Mucosa of descending colon (tissue), 3 donors: ENCODE data around the gene OSBPL7. TPM values are rescaled to one million over a fixed set of nuclear protein-coding genes. Genes with fewer than 3 reads are reported as not detected.

Experiments
- ATAC-seq: fragments of 200-7000 bp; cut with Tn5 transposase; one replicate; pipeline ENCODE4 v1.9.1; 2020; ENCODE audit warnings: mild to moderate bottlenecking, moderate library complexity
- DNase-seq, 3 donors: peaks; one replicate each; pipeline ENCODE4 v3.0.0-alpha.2; 2020
- H3K36me3 ChIP-seq: fragments of 200-600 bp; one replicate; pipeline ENCODE4 v1.8.0; 2021; ENCODE audit warnings: low read depth, mild to moderate bottlenecking
- H3K4me1 ChIP-seq: fragments of 200-600 bp; one replicate; pipeline ENCODE4 v1.8.0; 2021; ENCODE audit warnings: low read depth, mild to moderate bottlenecking
- H3K4me3 ChIP-seq: fragments of 200-600 bp; one replicate; pipeline ENCODE4 v1.8.0; 2021; ENCODE audit warnings: mild to moderate bottlenecking
- H3K9me3 ChIP-seq: fragments of 200-600 bp; one replicate; pipeline ENCODE4 v1.8.0; 2021; ENCODE audit warnings: mild to moderate bottlenecking
- intact Hi-C, 2 donors: fragments of 100-400 bp; cut with DNase I in 1 of 2; cut with micrococcal nuclease in 1 of 2; formaldehyde crosslinking; loops; one replicate each; pipeline versions ENCODE4 v1.11.0 to v1.11.1; 2022; cut with DNase I, micrococcal nuclease
- total RNA-seq, 3 donors: library from RNA; stranded (reverse); fragmentation: NEBNext Ultra II Directional in 2 of 3; extraction: Animal tissue kit (Norgen Biotek cat#: 25700) in 2 of 3; gene quantifications; one replicate each; pipeline versions ENCODE4 v1.2.1 to v1.2.4, GENCODE V29; 2021 to 2023
- TF ChIP-seq, protein P1 (sequence below): fragments of 200-600 bp; IDR thresholded peaks from one replicate; pipeline ENCODE4 v1.8.0; 2022; ENCODE audit warnings: antibody characterized with exemption, mild to moderate bottlenecking
- donor health status: DM: no; HTN: no; CAD: no; lungs with moderate emphysema.
- donor health status: DM: no; HTN: no; CAD: no.
- donor health status: DM: no; HTN: yes; CAD: no.

OSBPL7 gene
- total RNA-seq, 3 donors from 2014 or later, result 38.2 to 85.5 (median 71.1) TPM

DNA sequence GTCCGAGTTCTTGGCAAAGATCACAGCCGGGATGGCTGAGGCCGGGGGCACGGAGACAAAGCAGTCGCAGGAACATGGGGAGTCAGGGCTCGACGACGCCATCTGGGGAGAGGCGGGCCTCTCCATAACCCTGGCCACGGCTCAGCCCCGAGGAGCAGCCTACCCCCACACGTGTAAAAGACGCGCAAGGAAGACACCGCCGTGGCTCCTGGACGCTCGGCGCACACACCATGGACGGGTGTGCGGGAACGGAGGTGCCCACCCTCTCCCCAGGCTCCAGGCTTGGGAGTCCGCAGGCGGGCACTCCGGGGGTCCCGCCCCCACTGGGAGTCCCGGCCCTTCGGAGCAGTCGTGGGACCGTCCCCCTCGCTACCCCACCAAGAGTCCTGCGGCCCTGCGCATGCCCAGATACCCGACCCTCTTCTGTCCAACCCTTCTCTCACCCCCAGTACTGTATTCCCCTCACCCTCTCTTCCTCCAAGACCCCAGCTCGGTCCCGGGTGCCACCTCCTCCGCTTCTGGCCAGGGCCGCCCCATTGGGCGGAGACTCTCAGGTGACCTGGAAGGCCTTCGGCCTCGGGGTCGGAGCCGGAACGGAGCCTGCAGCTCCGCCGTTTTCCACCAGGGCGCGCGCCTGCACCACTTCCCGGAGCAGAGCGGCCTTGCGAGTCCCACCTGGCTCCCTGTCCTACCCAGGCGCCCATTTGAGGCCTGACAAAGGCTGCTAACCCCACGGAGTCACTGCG, 19.3 kb upstream of the OSBPL7 start, which contains the start of gene SCRN2:
TSS of gene SCRN2 (minus strand) at position 532 of the 746 bp plus-strand sequence. CDS start at position 102, 430 bp downstream.
- DNase-seq, result peak; percentile 94 to 98 (median 97)
- peak; percentile 95 for ATAC-seq
- intact Hi-C loops, result loop anchor here (2.0 to 10.0 kb wide), 3 partner anchors 50 to 124 kb away; no protein-coding TSS in a partner anchor
- H3K4me3 ChIP-seq, result peak within 1 kb of the TSS; percentile 70
- peaks cover 27% of the 10 kb centered on the region for H3K4me1 ChIP-seq
- TF ChIP-seq, protein P1, sequence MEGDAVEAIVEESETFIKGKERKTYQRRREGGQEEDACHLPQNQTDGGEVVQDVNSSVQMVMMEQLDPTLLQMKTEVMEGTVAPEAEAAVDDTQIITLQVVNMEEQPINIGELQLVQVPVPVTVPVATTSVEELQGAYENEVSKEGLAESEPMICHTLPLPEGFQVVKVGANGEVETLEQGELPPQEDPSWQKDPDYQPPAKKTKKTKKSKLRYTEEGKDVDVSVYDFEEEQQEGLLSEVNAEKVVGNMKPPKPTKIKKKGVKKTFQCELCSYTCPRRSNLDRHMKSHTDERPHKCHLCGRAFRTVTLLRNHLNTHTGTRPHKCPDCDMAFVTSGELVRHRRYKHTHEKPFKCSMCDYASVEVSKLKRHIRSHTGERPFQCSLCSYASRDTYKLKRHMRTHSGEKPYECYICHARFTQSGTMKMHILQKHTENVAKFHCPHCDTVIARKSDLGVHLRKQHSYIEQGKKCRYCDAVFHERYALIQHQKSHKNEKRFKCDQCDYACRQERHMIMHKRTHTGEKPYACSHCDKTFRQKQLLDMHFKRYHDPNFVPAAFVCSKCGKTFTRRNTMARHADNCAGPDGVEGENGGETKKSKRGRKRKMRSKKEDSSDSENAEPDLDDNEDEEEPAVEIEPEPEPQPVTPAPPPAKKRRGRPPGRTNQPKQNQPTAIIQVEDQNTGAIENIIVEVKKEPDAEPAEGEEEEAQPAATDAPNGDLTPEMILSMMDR, result peak; percentile 97
- no peaks in the 10 kb centered on the region for H3K9me3 ChIP-seq
- no peaks in the 10 kb centered on the region for H3K36me3 ChIP-seq

DNA sequence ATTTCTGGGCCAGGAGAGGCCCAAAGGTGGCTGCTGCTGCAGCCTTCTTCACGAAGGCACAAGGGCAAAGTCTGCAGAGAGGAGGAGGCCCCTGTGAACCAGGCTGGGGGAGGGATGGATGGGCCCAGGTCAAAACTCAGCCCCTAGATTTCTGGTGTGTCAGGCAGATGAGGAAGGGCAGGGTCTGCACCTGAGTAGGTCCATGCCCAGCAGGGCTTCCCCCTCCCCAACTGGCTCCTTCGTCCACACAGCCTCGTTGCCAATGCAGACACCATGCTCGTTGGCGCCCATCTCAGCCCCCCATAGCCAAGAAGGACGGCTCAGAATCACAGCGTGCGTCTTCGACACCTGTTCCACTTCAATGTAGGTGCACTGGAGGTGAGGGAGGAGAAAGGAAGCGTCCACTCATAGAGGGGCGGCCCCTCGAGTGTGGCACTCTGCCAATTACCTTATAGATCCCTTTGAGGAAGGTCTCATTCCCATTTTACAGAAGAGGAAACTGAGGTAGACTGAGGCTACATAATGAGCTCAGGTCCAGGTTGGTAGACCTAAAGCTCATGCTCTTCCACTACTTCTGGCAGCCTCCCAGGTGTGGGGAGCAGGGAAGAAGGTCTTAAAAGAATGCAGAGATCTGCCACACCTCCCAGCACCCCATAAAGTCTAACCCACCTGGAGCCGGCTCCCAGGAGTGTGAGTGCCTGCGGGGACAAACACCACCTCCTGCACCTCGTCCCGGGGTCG, 18.6 kb upstream of the OSBPL7 start:
- H3K4me1 ChIP-seq, result peaks cover 27% of the 10 kb centered on the region
- ATAC-seq (no peak), DNase-seq (peak in 1 of 3 donors; percentile 21)
- H3K36me3 ChIP-seq, result no peaks in the 10 kb centered on the region
- TF ChIP-seq, protein P1, result no peak
- H3K4me3 ChIP-seq, result peak overlapping the region; percentile 70
- intact Hi-C loops, result loop anchor here (2.0 to 10.0 kb wide), 3 partner anchors 51 to 125 kb away; no protein-coding TSS in a partner anchor
- no peaks in the 10 kb centered on the region for H3K9me3 ChIP-seq

DNA sequence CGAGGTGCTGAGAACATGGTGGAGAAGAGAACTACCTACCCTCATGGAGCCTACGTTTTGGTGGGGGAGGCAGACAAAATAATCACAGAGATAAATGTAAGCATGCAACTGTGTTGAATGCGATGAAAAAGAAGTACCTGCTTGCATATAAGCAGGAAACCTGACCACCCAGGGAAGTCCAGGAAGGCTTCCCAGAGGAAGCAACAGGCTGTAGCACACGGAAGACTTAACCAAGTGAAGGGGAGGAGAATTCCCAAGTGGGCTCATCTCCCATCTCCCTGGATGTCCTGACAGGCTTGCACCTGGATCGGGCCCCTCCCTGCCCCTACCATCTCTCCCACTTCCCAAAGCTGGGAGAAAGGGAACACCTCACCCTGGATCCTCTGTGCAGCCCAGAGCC, 17.5 kb upstream of the OSBPL7 start:
- Histone ChIP-seq H3K4me1 (peaks cover 27% of the 10 kb centered on the region), H3K9me3 (no peaks in the 10 kb centered on the region), H3K36me3 (no peaks in the 10 kb centered on the region), H3K4me3 (no peak overlapping the region)
- intact Hi-C loops, result no loop called here
- ATAC-seq (no peak), DNase-seq (no peak)
- TF ChIP-seq, protein P1, result no peak

DNA sequence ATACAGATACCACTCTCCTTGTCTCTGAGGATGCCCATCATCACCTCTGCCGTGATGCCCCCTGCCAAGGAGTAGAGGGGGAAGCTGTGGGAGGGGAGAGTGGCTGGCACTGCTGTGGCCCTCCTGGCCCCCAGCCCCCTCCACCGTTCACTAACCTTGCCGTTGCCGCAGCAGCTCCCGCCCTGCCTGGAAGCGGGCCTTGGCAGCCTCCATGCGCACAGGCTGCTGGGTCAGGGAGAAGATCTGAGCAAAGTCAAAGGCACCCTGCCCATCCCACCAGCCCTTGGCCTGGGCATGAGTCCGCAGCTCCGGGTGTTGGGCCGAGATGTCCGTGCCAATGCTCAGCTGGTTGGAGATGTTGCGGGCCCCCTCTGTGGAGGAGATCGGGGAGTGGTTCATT, 17.0 kb upstream of the OSBPL7 start:
- Histone ChIP-seq H3K4me1 (peaks cover 27% of the 10 kb centered on the region), H3K9me3 (no peaks in the 10 kb centered on the region), H3K4me3 (no peak overlapping the region), H3K36me3 (no peaks in the 10 kb centered on the region)
- DNase-seq, result no peak
- TF ChIP-seq, protein P1, result no peak
- no peak for ATAC-seq
- intact Hi-C loops, result no loop called here

DNA sequence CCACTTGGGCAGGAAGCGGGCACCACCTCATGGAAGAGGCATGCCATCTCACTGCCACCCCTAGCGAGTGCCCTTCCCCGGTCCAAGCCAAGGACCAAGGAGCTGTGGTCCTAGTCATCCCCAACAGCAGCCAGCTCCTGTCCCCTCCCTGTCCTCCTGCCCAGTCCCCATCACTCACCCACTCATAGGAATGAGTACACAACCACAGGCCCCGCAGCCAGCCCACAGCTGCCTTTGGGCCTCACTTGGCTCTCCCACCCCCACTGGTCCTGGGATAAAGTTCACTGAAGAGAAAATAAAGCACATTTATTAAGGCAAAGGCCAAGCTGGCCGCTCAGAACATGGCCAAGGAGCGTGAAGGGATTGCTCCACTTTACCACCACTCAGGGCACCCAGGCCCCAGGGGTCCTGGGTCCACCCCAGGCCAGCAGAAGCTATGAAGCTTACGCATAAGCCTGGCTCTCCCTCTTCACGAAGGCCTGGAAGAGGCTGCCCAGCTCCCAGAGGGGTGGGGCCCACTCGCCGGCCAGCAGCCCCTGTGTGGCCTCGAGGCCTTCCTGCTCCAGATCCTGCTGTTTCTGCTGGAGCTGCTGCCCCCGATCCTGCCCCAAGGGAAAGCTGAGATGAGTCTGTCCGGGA, 15.9 kb upstream of the OSBPL7 start:
- no peak for DNase-seq
- no peak overlapping the region for H3K4me3 ChIP-seq
- H3K36me3 ChIP-seq, result no peaks in the 10 kb centered on the region
- intact Hi-C loops, result no loop called here
- TF ChIP-seq, protein P1, result no peak
- no peaks in the 10 kb centered on the region for H3K9me3 ChIP-seq
- ATAC-seq, result no peak
- peaks cover 21% of the 10 kb centered on the region for H3K4me1 ChIP-seq
